SKM-1 (cell line): ENCODE measurements around the gene ZNF862.

Experiments used
- DNase-seq: peaks from one replicate; lab custom pipeline; 2025; ENCODE audit not compliant: unreplicated experiment; lab: John Stamatoyannopoulos, UW

The ZNF862 gene

DNA sequence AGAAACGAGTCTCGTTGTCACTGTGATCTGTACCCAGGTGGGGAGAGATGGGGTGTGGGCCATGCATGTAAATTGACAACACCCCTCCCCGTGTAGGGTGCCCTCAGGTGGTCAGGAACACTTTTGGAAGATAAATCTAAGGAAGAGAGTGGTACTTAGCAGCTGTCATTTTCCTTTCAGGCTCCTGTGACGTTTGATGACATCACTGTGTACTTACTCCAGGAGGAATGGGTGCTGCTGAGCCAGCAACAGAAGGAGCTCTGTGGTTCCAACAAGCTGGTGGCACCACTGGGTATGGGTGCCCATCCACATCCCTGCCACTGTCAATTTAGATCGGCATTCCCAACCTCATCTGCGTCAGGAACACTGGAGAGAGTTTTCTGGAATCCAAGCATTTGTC, 6.3 kb downstream of the ZNF862 start:
- no peak for DNase-seq

DNA sequence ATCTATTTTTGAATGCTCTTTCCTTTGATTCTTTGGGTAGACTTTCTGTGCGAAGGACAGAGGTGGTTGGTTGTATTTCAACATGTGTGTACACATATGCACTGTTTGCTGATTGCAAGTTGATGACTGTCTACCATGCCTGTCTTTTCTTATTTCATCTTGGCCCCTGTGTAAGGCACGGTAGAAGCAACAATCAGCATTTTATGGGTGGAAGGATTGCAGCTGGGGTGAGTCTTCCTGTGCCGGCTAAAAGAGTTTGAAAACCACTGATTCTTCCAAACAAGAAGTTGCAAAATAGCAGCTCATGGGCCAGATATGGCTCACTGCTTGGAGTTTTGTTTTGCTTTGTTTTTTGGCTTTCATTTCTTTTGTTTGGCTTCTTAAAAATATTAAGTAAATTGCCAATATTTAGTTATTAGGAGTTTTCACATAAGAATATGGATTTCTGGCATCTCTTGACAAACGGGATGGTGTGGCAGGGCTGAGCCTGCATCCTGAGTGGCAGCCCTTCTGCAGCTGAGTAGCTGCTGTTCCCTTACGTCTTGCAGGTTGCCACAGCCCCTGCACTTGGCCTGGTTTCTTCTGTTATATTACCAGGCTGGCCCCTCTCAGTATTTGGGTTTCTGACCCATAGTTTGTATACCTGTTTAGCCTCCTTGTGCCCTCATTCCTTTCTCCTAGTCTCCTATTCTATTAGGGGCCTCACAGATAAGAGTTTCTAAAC, 7.2 kb downstream of the ZNF862 start:
- no peak for DNase-seq

- DNase-seq, result no peak
These were observed 7.8 kb downstream of the ZNF862 start for GRCh38 chr7:149846021-149846420.

GRCh38 chr7:149846436-149847046, 8.4 kb downstream of the ZNF862 start:
- DNase-seq, result no peak

- DNase-seq, result no peak
These were observed 11.0 kb downstream of the ZNF862 start for GRCh38 chr7:149849174-149849573.

DNA sequence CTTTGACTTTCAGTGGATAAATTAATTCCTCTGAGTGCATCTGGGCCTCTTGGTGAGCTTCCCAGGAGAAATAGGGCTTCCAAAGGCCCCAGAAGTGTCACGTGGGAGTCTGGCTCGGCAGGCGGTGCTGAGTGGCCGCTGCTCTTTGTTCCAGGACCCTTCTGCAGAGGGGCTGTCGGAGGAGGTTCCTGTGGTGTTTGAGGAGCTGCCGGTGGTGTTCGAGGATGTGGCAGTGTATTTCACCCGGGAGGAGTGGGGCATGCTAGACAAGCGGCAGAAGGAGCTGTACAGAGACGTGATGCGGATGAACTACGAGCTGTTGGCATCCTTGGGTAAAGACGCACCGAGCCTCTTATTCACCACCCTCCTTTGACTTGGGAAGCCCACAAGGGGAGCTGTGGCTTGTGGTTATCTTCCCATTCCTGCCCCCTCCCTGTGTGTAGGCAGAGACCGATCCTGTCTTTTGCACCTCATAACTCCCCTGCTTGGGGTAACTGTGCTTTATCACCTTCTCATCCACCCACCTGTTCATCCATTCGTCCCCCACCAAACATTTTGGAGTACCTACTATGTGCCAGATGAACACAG, 11.9 kb downstream of the ZNF862 start:
- no peak for DNase-seq

- no peak for DNase-seq
These were observed 12.5 kb downstream of the ZNF862 start for GRCh38 chr7:149850716-149851115.

DNA sequence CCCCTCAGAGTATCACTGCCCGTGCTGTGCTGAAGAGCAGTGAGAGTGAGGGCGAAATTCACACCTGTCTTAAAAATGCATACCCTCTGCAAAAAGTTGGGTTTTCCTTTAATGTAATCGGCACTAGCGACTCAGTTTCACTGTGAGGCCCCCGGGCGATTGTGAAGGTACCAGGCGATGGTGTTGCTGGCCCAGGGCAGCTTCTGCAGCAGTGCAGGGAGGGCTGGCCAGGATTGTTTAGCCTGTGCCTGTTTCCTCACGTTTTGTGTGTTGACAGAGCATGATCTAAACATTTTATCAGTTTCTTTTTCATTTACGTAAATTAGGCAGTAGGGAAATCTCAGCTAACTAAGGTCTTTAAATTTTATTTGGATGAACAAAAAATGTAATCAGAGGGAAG, 13.3 kb downstream of the ZNF862 start:
- no peak for DNase-seq

- no peak for DNase-seq
These were observed 15.0 kb downstream of the ZNF862 start for GRCh38 chr7:149853157-149853556.

DNA sequence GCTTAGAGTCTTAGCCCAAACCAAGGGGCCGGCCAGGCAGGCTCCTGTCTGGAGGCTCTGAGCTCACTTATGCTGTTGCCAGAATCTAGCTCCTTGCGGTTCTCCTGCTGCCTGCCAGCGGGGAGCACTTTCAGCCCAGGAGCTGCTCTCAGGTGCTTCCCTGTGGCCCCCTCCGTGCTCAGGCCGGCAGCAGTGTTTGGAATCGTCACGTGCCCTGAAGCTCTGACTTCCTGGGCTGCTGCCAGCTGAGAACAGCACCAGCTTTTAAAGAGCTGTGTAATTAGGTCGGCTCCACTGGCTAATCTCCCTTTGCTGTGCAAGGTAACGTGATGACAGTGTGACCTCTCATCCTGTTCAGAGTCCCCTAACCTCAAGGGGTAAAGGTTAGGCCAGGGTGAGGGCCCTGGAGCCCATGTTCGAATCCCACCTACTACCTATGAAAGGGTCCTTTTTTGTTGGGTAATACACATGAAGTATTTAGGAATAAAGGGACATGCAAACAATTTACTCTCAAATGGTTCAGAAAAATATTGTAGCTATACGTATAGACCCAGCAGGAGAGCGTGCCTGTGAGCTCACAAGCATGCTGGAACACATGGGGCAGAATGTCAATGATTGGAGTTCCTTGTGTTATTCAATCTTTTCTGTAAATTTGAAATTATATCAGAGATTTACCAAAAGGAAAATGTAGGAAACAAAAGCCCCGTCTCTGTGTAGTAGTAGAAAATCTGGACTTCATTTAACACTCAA, 16.6 kb downstream of the ZNF862 start:
- no peak for DNase-seq

- DNase-seq, result no peak
These were observed 17.5 kb downstream of the ZNF862 start for GRCh38 chr7:149855361-149856305.

- no peak for DNase-seq
These were observed 18.4 kb downstream of the ZNF862 start for GRCh38 chr7:149856583-149856982.

DNA sequence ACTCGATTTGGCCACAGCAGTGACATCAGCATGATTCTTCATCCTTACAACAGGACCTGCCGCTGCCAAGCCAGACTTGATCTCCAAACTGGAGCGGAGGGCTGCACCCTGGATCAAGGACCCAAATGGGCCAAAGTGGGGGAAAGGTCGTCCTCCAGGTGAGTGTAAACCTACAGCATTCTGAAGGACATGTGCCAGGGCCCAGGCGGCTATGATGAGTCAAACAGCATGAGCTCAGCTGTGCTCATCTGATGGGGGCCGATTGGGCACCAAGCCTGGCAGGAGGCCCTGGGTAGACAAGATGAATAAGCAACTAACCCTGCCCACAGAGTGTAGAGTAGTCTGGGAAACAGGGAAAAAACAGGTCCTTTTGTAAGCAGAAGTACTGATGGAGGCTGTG, 21.2 kb downstream of the ZNF862 start:
- no peak for DNase-seq

- no peak for DNase-seq
These were observed 21.7 kb downstream of the ZNF862 start for GRCh38 chr7:149859876-149860275.

- DNase-seq, result no peak
These were observed 22.9 kb downstream of the ZNF862 start for GRCh38 chr7:149860821-149861727.

DNA sequence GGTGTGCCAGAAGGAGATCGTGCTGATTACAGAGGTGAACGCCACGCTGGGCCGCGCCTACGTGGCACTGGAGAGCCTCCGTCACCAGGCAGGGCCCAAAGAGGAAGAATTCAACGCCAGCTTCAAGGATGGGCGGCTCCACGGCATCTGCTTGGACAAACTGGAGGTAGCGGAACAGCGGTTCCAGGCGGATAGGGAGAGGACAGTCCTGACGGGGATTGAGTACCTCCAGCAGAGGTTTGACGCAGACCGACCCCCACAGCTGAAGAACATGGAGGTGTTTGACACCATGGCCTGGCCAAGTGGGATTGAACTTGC, 23.5 kb downstream of the ZNF862 start:
- DNase-seq, result no peak

GRCh38 chr7:149862156-149862555, 24.0 kb downstream of the ZNF862 start:
- no peak for DNase-seq

GRCh38 chr7:149863500-149863899, 25.3 kb downstream of the ZNF862 start:
- no peak for DNase-seq

DNA sequence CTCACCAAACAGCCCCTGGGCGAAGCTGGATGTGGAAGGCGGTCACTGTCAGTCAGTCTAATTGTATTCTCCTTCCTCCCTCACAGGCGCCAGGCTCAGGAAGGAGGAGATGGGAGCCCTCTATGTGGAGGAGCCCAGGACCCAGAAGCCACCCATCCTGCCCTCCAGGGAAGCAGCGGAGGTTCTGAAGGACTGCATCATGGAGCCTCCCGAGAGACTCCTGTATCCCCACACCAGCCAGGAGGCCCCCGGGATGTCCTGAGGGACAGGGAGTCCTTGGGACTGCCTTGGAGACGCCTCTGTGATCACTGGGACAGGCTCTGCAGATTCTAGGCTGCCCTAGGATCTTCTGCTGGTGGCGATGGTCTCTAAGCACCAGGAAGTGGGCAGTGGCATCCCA, 25.8 kb downstream of the ZNF862 start:
- no peak for DNase-seq

- DNase-seq, result no peak
These were observed 26.6 kb downstream of the ZNF862 start for GRCh38 chr7:149864751-149865150.
